COLO668 (cell line): ENCODE results near the gene AOC1.

ENCODE experiments used
- DNase-seq: peaks from one replicate; lab custom pipeline; 2025; ENCODE audit not compliant: unreplicated experiment; lab: John Stamatoyannopoulos, UW

AOC1 gene

GRCh38 chr7:150831851-150832250 lies 20.5 kb upstream of the AOC1 start:
- DNase-seq, result no peak

- no peak for DNase-seq
These were observed 17.3 kb upstream of the AOC1 start for GRCh38 chr7:150835019-150835418.

GRCh38 chr7:150835702-150836280 lies 16.5 kb upstream of the AOC1 start:
- DNase-seq, result no peak

GRCh38 chr7:150838965-150839650 lies 13.2 kb upstream of the AOC1 start:
- no peak for DNase-seq

- DNase-seq, result no peak
These were observed 10.3 kb upstream of the AOC1 start for GRCh38 chr7:150842018-150842417.

- DNase-seq, result no peak
These were observed 9.6 kb upstream of the AOC1 start for GRCh38 chr7:150842716-150843115.

- no peak for DNase-seq
These were observed 6.9 kb upstream of the AOC1 start for GRCh38 chr7:150845421-150845861.

GRCh38 chr7:150846291-150847115 lies 5.8 kb upstream of the AOC1 start:
- no peak for DNase-seq

GRCh38 chr7:150847536-150847935 lies 4.8 kb upstream of the AOC1 start:
- no peak for DNase-seq

GRCh38 chr7:150848111-150848510 lies 4.2 kb upstream of the AOC1 start:
- DNase-seq, result no peak

- DNase-seq, result no peak
These were observed 3.7 kb upstream of the AOC1 start for GRCh38 chr7:150848561-150849115.

- no peak for DNase-seq
These were observed 3.0 kb upstream of the AOC1 start for GRCh38 chr7:150849204-150849775.

- no peak for DNase-seq
These were observed 2.0 kb upstream of the AOC1 start for GRCh38 chr7:150850273-150850672.

GRCh38 chr7:150851492-150852370 lies 586 bp upstream of the AOC1 start:
- no peak for DNase-seq

GRCh38 chr7:150854066-150855000 lies 2.0 kb downstream of the AOC1 start:
- DNase-seq, result no peak

- DNase-seq, result no peak
These were observed 2.7 kb downstream of the AOC1 start for GRCh38 chr7:150855046-150855445.

- no peak for DNase-seq
These were observed 3.4 kb downstream of the AOC1 start for GRCh38 chr7:150855476-150856302.
